GM18526 (cell line): Measurements from ENCODE around the gene ADCY5.

Source experiments
- POLR2A ChIP-seq: IDR thresholded peaks from 3 replicates; pipeline ENCODE4 v1.6.1; 2011; ENCODE audit not compliant: insufficient read length; ENCODE audit errors: extremely low read depth

ADCY5 gene

DNA sequence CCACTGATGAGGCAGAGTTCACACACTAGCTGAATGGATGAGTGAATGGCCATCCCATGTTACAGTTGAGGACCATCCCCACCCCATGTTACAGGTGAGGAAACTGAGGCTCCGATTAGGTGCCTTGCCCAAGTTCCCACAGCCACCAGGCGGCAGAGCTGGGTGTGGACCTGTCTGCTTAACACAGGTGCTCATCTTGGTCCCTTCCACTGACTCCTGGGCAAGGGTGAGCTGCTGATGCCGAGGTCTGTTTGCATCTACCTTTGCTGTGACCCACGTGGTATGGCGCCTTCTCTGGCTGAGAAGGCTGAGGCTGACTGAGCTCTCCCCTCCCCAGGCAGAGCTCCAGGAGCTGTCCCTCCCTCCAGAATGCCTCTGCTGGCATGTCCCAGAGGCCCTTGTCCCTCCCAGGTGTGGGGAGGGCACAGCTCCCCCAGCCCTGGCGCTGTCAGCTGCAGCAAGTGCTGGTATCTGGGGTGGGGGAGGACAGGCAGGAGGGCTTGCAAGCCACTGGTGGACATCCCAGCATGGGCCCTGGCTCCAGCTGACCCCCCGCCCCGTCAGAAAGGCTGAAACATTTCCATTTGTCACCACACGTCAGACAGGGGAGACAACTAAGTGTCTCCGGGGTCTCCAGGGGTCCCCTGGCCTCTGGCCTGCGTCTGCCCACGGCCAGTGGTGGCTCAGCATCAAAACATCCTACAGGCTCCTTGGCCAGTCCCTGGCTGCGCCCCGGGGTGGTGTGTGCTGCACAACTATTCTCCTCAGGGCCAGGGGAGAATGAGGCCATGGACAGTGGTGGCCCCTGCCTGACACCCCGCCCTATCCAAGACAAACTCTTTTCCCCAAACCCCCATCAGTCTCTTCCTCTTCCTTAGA, 105.4 kb downstream of the ADCY5 start:
- TF ChIP-seq POLR2A: no peak

DNA sequence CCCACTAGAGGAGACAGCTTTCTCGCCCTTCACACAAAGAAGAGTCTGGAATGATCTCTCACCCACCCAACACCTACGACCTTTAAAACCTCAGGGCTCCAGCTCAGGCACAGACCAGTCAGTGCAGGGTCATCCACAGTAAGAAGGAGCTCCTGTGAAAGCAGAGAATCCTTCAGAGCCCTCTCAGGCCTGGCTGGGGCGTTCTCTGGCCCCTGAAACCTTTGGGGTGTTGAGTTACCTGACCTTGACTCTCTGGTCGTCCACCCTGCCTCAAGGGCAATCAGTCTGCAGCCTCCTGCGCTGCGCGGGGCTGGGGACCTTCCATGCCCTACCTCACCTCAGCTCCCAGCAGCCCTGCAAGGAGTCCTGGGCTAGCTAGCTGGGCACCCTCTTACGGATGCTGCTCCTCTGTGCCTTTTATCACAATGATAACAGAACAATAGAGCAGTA, 106.2 kb downstream of the ADCY5 start:
- TF ChIP-seq POLR2A: no peak

DNA sequence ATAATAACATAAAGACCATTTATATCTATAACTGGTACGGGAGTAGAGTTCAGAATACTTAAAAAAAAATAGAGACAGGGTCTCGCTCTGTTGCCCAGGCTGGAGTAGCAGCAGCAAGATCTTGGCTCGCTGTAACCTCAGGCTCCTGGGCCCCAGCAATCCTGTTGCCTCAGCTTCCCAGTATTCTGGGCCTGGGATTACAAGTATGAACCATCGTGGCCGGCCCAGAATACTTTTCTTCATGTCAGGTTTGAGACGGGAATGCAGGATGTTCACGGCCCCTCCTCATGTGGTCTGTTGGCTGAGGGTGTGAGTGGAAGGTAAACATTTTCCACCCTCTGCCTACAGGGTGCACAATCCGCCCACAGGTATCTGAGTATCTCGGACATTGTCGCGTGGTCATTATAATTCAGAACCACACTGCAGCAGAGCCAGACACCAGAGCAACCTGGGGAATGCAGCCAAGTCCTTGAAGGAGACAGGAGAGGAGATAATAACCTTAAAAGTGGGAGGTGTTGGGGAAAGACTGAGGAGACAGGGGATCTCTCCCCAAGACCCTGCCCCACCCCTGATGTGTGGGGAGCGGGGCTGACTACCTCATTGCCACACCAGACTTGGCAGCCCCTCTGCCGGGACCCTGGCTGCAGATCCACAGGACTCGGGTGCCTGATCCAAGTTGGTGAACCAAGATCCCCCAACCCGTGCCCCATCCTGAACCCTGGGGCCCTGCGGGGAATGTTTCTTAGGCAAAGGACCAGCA, 106.8 kb downstream of the ADCY5 start:
- no peak for TF ChIP-seq POLR2A

DNA sequence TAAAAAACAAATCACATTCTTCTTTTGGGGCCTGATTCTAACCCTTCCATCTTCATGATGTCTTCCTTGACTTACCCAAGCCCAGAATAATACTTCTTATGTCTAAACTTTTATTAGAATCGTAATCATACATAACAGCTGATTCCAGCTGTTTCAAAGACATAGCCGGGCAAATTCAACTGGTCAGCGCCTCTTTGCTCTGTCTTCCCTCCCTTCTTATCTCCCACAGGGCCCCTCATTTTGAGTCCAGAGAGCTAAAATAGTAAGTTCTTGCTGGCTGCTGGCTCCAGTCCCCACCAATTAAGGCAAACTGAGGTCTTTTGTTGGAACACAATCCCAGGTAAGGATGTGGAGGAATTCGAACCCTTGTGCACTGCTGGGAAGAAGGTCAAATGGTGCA, 108.6 kb downstream of the ADCY5 start:
- no peak for TF ChIP-seq POLR2A

DNA sequence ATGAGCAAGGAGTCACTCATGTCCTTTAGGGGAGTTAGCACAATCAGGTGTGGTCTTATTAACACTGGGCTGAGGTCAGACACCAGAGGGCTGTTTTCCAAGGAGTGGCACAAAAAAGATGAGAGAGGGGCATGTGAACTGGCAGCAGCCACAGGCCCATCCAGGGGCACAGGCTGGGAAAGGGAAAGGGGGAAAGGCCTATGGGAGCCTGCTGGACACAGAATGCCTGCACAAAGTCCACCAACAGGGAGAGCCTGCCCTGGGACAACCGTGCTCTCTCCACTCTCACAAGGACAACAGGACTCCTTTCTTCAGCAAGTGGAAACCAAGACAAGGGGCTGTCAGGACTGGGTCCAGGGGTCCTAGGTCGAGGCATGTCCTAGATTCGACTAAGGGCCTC, 109.6 kb downstream of the ADCY5 start:
- no peak for TF ChIP-seq POLR2A

DNA sequence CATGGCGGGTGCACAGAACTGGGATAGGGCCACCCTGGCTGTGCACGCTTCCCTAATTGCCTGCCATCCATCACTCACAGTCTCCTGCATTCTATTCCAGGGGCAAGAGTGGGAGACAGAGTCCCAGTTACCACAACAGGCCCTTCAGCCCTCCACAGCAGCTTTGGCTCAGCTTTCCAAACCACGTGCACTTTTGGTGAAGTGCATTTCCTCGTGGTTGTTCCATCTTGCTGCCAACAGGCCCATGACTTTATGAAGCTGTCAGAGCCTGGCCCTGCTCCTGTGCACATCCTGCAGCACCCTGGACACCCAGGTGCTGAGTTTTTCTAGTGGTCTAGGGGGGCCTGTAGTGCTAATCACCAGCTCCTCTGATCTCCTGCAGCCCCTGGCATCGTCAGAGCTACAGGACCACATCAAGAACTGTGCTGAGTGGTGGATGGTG, 110.2 kb downstream of the ADCY5 start:
- no peak for TF ChIP-seq POLR2A

DNA sequence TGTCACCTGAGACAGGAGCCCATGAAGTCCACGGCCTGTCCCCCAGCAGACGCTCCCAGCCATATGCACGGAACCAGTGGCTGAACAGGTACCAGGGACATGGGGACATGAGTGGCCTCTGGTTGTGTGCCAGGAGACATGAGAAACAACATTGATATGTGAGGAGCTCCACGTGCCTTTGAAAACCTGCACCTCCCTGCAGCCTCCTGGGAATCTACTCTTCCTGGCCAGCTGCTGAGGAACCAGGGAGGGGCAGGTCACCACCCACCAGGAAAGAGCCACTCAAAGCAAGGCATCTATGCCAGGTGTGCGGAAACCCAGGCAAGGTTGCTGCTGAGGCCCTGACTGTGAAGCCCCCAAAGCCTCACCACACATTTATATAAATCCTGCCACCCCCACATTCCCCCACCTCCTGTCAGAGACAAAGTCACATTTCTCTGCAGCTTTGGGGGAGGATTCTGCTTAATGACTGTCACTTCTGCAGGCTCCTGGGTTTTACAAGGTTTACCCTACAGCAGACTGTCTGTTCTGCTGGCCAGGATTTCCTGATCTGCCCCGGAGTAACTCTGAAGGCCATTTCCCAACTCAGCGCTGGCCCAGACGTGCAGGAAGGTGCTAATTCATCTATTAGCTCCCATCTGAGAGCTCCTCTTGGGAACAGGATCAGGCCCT, 110.8 kb downstream of the ADCY5 start:
- TF ChIP-seq POLR2A: no peak

DNA sequence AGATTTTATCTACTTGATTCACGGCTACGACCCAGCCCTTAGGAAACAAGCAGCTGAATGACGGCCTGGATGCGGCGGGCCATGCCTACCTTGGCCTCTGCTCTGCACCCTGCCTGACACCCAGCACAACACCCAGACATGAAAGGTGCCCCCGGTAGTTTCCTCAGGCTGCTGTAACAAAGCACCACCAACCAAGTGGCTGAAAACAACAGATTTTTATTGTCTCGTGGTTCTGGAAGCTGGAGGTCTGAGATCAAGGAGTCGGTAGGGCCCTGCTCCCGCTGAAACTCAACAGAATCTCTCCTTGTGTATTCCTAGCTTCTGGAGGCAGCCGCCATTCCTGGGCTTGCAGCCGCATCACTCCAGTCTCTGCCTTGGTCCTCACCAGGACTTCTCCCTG, 111.7 kb downstream of the ADCY5 start:
- TF ChIP-seq POLR2A: no peak

DNA sequence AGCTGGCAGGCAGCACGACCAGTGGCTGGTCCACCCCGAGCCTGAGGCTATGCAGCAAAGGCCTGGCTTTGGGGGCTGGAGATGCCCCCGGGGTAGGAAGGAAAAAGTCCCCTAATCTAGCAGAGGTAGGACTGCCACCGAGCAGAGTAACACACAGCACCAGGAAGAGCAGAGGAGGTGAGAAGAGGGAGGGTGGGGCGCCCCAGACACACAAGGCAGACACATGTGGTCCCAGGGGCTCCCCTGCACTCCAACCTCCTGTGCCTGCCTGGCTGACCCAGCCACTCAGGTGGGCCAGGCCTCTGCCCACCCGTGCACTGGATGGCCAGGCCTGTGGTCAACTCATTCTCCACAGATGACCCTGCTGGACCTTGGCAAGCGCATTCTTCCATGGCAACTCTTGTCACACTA, 112.4 kb downstream of the ADCY5 start:
- no peak for TF ChIP-seq POLR2A

DNA sequence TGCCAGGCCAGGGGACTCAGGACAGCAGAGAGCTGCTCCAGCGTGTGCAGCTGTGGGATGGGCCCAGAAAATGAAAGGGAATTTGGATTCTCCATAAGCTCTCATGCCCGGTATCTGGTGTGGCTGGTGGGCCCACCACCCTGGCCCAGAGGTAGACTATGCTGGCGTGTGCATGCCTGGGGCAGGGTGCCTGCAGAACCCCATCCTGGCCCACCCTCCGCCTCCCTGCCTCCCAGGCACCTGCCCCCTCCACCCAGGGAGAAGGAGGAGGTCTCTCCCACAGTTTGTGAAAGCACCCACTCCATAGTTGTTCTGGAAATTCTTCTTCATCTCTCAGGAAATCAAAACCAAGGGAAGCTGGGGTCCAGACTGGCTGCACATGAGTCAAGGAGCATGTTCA, 112.9 kb downstream of the ADCY5 start:
- no peak for TF ChIP-seq POLR2A

DNA sequence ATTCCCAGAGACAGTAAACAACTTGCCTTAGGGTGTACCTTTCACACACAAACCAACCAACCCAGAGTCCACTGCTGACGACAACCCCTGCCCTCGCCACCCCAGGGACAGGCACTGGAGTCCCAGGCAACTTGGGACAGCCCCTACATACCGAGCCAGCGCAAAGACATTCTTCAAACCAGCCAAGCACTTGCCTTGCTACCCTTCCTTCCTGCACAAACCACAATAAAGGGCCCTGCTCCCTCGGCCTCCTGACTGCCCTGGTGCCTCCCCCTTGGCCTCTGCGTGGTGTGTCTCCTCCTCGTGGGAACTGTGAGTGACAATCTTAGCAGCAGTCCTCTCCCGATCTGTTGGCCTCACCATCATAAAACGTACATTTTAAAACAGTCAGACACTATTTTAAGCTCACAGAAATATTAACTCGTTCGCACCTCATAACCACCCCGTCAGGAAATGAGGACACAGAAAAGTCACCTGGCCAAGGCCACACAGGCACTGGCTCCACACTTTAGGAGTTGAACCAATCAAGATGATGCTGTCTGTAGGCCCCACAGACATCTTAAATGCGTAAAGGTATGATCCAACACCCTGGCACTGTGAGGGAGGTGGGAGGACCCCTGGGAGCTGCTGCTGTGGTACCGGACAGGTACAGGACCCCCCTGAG, 113.8 kb downstream of the ADCY5 start:
- no peak for TF ChIP-seq POLR2A

DNA sequence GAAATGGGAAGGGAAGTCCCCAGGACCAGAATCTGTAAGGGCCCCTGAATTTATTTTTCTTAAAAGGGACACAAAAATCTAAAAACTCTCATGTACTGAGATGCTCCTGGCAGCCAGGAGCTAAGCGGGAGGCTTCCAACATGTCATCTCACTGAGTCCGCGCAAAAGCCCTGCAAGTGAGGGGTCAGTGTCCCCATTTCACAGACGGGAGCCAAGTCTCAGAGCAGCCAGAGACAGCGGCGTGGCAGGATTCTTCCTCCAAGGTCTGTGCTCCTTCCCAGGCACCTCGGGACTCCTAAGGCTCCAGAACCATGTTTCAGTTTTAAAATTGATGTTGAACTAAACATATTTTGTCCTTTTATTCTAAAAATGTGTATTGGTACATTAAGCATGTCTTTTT, 114.8 kb downstream of the ADCY5 start:
- TF ChIP-seq POLR2A: no peak

DNA sequence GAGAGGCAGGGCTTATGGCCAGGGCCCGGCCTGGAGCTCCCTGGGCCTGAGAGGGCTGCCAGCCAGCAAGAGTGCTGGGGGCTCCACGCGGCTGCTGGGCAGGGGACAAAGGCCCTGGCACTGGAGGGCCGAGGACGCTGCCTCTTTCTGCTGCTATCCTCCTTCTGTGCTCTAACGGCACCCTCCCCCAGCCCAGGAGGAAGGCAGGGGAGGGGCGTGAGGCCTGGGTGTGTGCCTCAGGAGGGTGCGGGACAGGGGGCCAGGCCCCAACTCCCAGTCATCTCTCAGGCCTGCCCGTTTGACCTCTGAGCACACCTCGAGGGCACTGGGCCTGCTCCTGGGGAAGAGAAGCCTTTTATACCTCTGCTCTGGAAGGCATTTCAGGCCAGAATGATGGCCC, 115.5 kb downstream of the ADCY5 start:
- TF ChIP-seq POLR2A: no peak

DNA sequence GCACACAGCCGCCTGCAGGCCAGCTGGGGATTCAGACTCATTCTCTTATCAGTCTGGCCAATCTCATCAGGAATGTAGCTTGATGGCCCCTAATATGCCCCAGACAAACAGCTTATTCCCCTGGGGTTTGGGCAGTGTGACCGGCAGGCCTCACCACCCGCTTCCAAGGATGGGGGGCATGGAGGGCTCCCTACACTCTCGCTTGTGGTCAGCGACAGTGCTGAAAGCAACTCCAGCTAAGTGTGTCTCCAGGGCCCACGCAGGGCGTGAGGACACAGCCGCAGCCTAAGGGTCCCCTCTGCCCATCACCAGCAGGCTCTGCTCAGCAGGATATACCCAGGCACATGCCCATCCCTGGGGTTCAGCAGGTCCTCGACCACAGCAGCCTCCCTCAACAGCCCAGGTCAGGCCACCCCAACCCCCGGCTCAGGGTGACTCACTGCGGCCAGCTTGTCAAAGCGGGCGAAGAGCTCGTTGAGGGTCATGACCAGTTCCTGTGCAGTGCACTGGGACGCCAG, 116.7 kb downstream of the ADCY5 start:
- TF ChIP-seq POLR2A: no peak

DNA sequence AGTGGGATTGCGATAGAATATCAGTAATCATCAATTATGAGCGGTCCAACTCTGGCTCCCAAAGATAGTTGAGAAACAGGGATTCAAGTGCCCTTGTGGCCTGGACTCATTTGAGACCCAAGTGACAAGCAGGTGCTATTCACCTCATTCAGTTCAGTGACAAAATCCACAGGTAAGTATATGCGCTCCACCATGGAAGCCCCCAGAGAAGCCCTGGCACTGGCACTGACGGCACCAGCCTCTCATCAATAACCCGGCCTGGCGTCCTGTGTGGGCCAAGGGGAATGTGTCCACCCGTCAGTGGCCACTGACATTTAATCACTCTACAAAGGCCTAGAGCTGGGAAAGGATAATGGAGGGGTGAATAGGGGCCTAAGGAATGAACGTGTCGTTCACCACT, 117.2 kb downstream of the ADCY5 start:
- no peak for TF ChIP-seq POLR2A
